PC-9 (cell line): ENCODE results near the gene GSE1.

Experiments used
- CTCF ChIP-seq: fragments of 200-600 bp; sonication (generic); conservative IDR thresholded peaks from 2 replicates; pipeline ENCODE4 v1.6.1; 2017; ENCODE audit warnings: mixed run types, antibody characterized with exemption, mild to moderate bottlenecking, moderate library complexity
- EZH2 ChIP-seq: fragments of 200-600 bp; sonication (generic); IDR thresholded peaks from 2 replicates; pipeline ENCODE4 v1.8.0; 2017; ENCODE audit warnings: antibody characterized with exemption, low read depth

GRCh38 chr16:85683363-85683762 lies 70.2 kb downstream of the GSE1 start:
- no peak for TF ChIP-seq CTCF
- TF ChIP-seq EZH2 = no peak
